ENCODE measurements around the gene ARID3B. TPM values are rescaled to one million over a fixed set of nuclear protein-coding genes. Genes with fewer than 3 reads are reported as not detected.
A peak's percentile ranks its signal among the peaks of the same experiment; 100 is the strongest.

ARID3B gene
- polyA plus RNA-seq, 2 donors, result 2.6 to 5.0 TPM

- Histone ChIP-seq H3K4me1 (ENCODE audit: control insufficient read depth in 2 of 2, insufficient read depth in 2 of 2, low read length in 1 of 2) (no peaks in the 10 kb centered on the region), H3K27me3 (ENCODE audit: control insufficient read depth in 1 of 2, insufficient read depth in 2 of 2, low read length in 2 of 2) (no peaks in the 10 kb centered on the region), H3K4me3 (ENCODE audit: low read depth in 1 of 2, low read length in 2 of 2) (no peak overlapping the region), H3K27ac (ENCODE audit: low read depth in 2 of 2, low read length in 1 of 2) (no peak overlapping the region), H3K9me3 (ENCODE audit: control insufficient read depth in 2 of 2, insufficient read depth in 1 of 2, low read depth in 1 of 2, low read length in 1 of 2) (no peaks in the 10 kb centered on the region), H3K36me3 (ENCODE audit: control insufficient read depth in 2 of 2, insufficient read depth in 2 of 2, low read length in 1 of 2) (no peaks in the 10 kb centered on the region)
- 62 to 78% methylated on average over 1 of the region's 1 CpG for WGBS, 2 donors
These were observed 64.8 kb downstream of the ARID3B start for GRCh38 chr15:74605795-74606150.

- H3K9me3 ChIP-seq (ENCODE audit: control insufficient read depth in 2 of 2, insufficient read depth in 1 of 2, low read depth in 1 of 2, low read length in 1 of 2), result no peaks in the 10 kb centered on the region
- H3K36me3 ChIP-seq (ENCODE audit: control insufficient read depth in 2 of 2, insufficient read depth in 2 of 2, low read length in 1 of 2), result no peaks in the 10 kb centered on the region
- H3K4me3 ChIP-seq (ENCODE audit: low read depth in 1 of 2, low read length in 2 of 2), result no peak overlapping the region
- peaks cover 4 to 5% of the 10 kb centered on the region in 2 donors for H3K4me1 ChIP-seq (ENCODE audit: control insufficient read depth in 2 of 2, insufficient read depth in 2 of 2, low read length in 1 of 2)
- no peak overlapping the region for H3K27ac ChIP-seq (ENCODE audit: low read depth in 2 of 2, low read length in 1 of 2)
- WGBS, 2 donors, result 69% methylated on average over 3 of the region's 3 CpGs
- no peaks in the 10 kb centered on the region for H3K27me3 ChIP-seq (ENCODE audit: control insufficient read depth in 1 of 2, insufficient read depth in 2 of 2, low read length in 2 of 2)
These were observed 67.8 kb downstream of the ARID3B start for GRCh38 chr15:74608786-74609185.

DNA sequence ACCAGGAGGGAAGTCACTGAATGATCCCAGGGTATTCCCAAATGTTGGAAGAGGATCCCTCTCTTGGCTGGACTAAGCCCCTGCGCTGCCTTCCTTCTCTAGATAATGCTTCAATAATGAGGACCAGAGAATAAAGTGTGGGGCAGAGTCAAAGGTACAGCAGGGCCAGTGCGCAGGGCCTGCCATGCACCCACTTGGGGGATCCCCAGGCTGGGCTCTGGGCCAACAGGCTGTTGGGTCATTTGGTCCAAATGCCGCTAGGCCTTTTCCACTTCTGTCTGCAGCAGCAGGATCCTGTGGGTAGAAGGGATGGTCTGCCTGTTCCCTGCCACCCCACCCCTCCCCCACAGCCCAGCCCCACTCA lies 68.9 kb downstream of the ARID3B start:
- WGBS, 2 donors, result 77 to 88% methylated on average over 3 of the region's 3 CpGs
- no peaks in the 10 kb centered on the region for H3K9me3 ChIP-seq (ENCODE audit: control insufficient read depth in 2 of 2, insufficient read depth in 1 of 2, low read depth in 1 of 2, low read length in 1 of 2)

DNA sequence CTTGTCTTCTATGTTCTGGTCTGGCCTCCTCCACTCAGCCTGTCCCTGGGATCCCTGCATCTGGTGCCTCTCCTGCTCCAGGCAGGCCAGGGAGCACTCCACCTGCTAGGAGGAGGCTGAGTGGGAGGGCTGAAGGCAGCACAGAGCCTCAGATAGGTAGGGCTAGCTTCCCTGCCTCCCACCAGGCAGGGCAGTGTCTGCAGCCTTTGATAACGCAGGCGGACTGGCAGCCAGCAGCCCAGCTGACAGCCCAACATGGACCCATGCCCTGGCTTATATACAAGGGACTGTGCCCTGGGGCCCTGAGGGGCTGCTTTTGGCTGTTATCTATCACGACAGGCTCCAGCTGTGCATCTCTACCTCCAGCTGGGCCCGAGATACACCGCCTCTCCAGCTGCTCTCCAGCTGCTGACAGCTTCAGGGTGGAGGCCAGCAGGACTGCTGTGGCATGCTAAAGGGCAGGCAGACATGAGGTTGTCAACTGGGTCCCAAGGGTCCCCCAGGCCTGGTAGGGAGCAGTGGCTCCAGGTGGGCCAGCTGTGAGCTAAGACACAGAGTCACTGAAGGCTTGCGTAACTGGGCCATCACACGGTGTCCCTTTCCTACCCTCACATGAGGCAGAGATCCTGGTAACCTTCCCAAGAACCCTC lies 69.4 kb downstream of the ARID3B start:
- 62 to 68% methylated on average over 7 of the region's 7 CpGs for WGBS, 2 donors
- Histone ChIP-seq H3K27me3 (ENCODE audit: control insufficient read depth in 1 of 2, insufficient read depth in 2 of 2, low read length in 2 of 2) (no peaks in the 10 kb centered on the region), H3K4me1 (ENCODE audit: control insufficient read depth in 2 of 2, insufficient read depth in 2 of 2, low read length in 1 of 2) (peaks cover 4 to 5% of the 10 kb centered on the region in 2 donors), H3K27ac (ENCODE audit: low read depth in 2 of 2, low read length in 1 of 2) (no peak overlapping the region), H3K4me3 (ENCODE audit: low read depth in 1 of 2, low read length in 2 of 2) (no peak overlapping the region), H3K36me3 (ENCODE audit: control insufficient read depth in 2 of 2, insufficient read depth in 2 of 2, low read length in 1 of 2) (no peaks in the 10 kb centered on the region), H3K9me3 (ENCODE audit: control insufficient read depth in 2 of 2, insufficient read depth in 1 of 2, low read depth in 1 of 2, low read length in 1 of 2) (no peaks in the 10 kb centered on the region)

More for the DNA sequence above, 68.9 kb downstream of the ARID3B start:
- no peaks in the 10 kb centered on the region for H3K27me3 ChIP-seq (ENCODE audit: control insufficient read depth in 1 of 2, insufficient read depth in 2 of 2, low read length in 2 of 2)
- no peak overlapping the region for H3K4me3 ChIP-seq (ENCODE audit: low read depth in 1 of 2, low read length in 2 of 2)
- H3K36me3 ChIP-seq (ENCODE audit: control insufficient read depth in 2 of 2, insufficient read depth in 2 of 2, low read length in 1 of 2), result no peaks in the 10 kb centered on the region
- peaks cover 4 to 5% of the 10 kb centered on the region in 2 donors for H3K4me1 ChIP-seq (ENCODE audit: control insufficient read depth in 2 of 2, insufficient read depth in 2 of 2, low read length in 1 of 2)
- H3K27ac ChIP-seq (ENCODE audit: low read depth in 2 of 2, low read length in 1 of 2), result no peak overlapping the region

- no peaks in the 10 kb centered on the region for H3K9me3 ChIP-seq (ENCODE audit: control insufficient read depth in 2 of 2, insufficient read depth in 1 of 2, low read depth in 1 of 2, low read length in 1 of 2)
- 47 to 60% methylated on average over 9 to 11 of the region's 11 CpGs for WGBS, 2 donors
- H3K27ac ChIP-seq (ENCODE audit: low read depth in 2 of 2, low read length in 1 of 2), result no peak overlapping the region
- H3K4me3 ChIP-seq (ENCODE audit: low read depth in 1 of 2, low read length in 2 of 2), result no peak overlapping the region
- no peaks in the 10 kb centered on the region for H3K36me3 ChIP-seq (ENCODE audit: control insufficient read depth in 2 of 2, insufficient read depth in 2 of 2, low read length in 1 of 2)
- H3K4me1 ChIP-seq (ENCODE audit: control insufficient read depth in 2 of 2, insufficient read depth in 2 of 2, low read length in 1 of 2), result peaks cover 4 to 5% of the 10 kb centered on the region in 2 donors
- H3K27me3 ChIP-seq (ENCODE audit: control insufficient read depth in 1 of 2, insufficient read depth in 2 of 2, low read length in 2 of 2), result no peaks in the 10 kb centered on the region
These were observed 70.3 kb downstream of the ARID3B start for GRCh38 chr15:74611341-74611740.

- 87 to 90% methylated on average over 6 of the region's 6 CpGs for WGBS, 2 donors
- no peaks in the 10 kb centered on the region for H3K36me3 ChIP-seq (ENCODE audit: control insufficient read depth in 2 of 2, insufficient read depth in 2 of 2, low read length in 1 of 2)
- H3K27me3 ChIP-seq (ENCODE audit: control insufficient read depth in 1 of 2, insufficient read depth in 2 of 2, low read length in 2 of 2), result no peaks in the 10 kb centered on the region
These were observed 70.8 kb downstream of the ARID3B start for GRCh38 chr15:74611834-74612233.

DNA sequence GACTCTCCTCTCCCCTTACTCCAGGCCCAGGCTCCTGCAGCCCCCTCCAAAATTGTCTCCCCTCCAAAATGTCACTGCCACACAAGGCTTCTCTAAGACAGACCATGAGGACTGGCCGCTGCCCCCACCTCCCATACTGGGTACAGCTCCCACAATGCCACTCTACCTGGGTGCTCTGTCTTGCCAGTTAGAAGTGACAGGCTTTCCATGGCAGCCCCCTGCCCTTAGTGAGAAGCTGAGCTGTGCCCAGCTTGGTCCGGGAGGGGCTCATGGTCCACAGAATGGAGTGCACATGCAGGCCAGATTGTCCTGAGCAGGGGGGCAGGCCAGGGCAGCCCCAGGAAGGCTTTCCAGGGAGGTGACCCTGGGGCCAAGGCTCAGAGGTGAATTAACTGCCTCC lies 71.7 kb downstream of the ARID3B start:
- WGBS, 2 donors, result 92 to 93% methylated on average over 2 of the region's 2 CpGs
- no peaks in the 10 kb centered on the region for H3K36me3 ChIP-seq (ENCODE audit: control insufficient read depth in 2 of 2, insufficient read depth in 2 of 2, low read length in 1 of 2)
- no peak overlapping the region for H3K27ac ChIP-seq (ENCODE audit: low read depth in 2 of 2, low read length in 1 of 2)
- no peaks in the 10 kb centered on the region for H3K9me3 ChIP-seq (ENCODE audit: control insufficient read depth in 2 of 2, insufficient read depth in 1 of 2, low read depth in 1 of 2, low read length in 1 of 2)
- no peak overlapping the region for H3K4me3 ChIP-seq (ENCODE audit: low read depth in 1 of 2, low read length in 2 of 2)
- H3K4me1 ChIP-seq (ENCODE audit: control insufficient read depth in 2 of 2, insufficient read depth in 2 of 2, low read length in 1 of 2), result peaks cover 4 to 5% of the 10 kb centered on the region in 2 donors
- no peaks in the 10 kb centered on the region for H3K27me3 ChIP-seq (ENCODE audit: control insufficient read depth in 1 of 2, insufficient read depth in 2 of 2, low read length in 2 of 2)

More at GRCh38 chr15:74611834-74612233, 70.8 kb downstream of the ARID3B start:
- H3K4me3 ChIP-seq (ENCODE audit: low read depth in 1 of 2, low read length in 2 of 2), result no peak overlapping the region
- peaks cover 4 to 5% of the 10 kb centered on the region in 2 donors for H3K4me1 ChIP-seq (ENCODE audit: control insufficient read depth in 2 of 2, insufficient read depth in 2 of 2, low read length in 1 of 2)
- no peaks in the 10 kb centered on the region for H3K9me3 ChIP-seq (ENCODE audit: control insufficient read depth in 2 of 2, insufficient read depth in 1 of 2, low read depth in 1 of 2, low read length in 1 of 2)
- no peak overlapping the region for H3K27ac ChIP-seq (ENCODE audit: low read depth in 2 of 2, low read length in 1 of 2)

DNA sequence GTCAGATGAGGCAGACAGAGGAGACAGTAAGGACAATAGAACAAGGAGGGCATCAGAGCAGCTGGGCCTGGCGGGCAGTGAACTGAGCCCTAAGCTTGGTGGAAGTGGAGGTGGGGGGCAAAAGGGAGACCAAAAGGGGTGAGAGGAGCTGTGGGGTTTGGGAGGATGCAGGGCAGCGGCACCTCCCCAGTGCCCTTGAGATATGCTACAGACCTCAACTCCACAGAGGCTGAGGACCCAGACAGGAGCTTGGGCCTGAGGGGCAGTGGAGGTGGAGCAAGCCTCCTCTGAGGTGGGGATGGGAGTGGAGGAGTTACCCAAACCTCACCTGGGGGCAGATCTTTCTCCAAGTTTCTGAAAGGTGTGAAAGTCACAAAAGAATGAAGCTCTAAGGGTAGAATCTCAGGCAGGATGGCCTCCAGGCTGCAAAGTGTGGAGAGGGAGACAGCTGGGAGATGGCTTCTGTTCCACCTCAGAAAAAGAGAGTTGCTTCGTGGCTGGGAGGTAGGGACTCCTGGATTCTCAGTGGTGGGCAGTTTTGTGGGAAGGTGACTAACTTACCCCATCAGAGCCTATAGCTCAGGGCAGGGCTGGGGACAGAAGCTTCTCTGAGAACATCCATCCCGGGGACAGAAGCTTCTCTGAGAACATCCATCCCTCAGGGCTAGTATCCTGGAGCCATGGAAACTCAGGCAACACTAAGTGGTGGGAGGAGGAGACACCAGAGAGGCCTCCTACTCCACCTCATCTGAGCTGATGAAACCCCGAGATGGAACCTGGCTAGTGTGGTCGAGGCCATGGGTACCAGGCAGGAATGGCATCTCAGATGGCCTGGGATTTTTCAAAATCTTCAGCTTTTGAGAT lies 72.3 kb downstream of the ARID3B start:
- Histone ChIP-seq H3K27me3 (ENCODE audit: control insufficient read depth in 1 of 2, insufficient read depth in 2 of 2, low read length in 2 of 2) (no peaks in the 10 kb centered on the region), H3K4me3 (ENCODE audit: low read depth in 1 of 2, low read length in 2 of 2) (no peak overlapping the region), H3K9me3 (ENCODE audit: control insufficient read depth in 2 of 2, insufficient read depth in 1 of 2, low read depth in 1 of 2, low read length in 1 of 2) (no peaks in the 10 kb centered on the region), H3K4me1 (ENCODE audit: control insufficient read depth in 2 of 2, insufficient read depth in 2 of 2, low read length in 1 of 2) (peaks cover 8% of the 10 kb centered on the region in 2 donors), H3K27ac (ENCODE audit: low read depth in 2 of 2, low read length in 1 of 2) (no peak overlapping the region), H3K36me3 (ENCODE audit: control insufficient read depth in 2 of 2, insufficient read depth in 2 of 2, low read length in 1 of 2) (no peaks in the 10 kb centered on the region)
- 67 to 68% methylated on average over 6 of the region's 6 CpGs for WGBS, 2 donors

GRCh38 chr15:74613953-74614743 lies 73.1 kb downstream of the ARID3B start:
- 31 to 33% methylated on average over 38 of the region's 38 CpGs for WGBS, 2 donors
- no peaks in the 10 kb centered on the region for H3K27me3 ChIP-seq (ENCODE audit: control insufficient read depth in 1 of 2, insufficient read depth in 2 of 2, low read length in 2 of 2)
- H3K4me1 ChIP-seq (ENCODE audit: control insufficient read depth in 2 of 2, insufficient read depth in 2 of 2, low read length in 1 of 2), result peaks cover 8 to 9% of the 10 kb centered on the region in 2 donors
- peak overlapping the region; percentile 97 to 99 for H3K27ac ChIP-seq (ENCODE audit: low read depth in 2 of 2, low read length in 1 of 2)
- no peaks in the 10 kb centered on the region for H3K9me3 ChIP-seq (ENCODE audit: control insufficient read depth in 2 of 2, insufficient read depth in 1 of 2, low read depth in 1 of 2, low read length in 1 of 2)
- H3K36me3 ChIP-seq (ENCODE audit: control insufficient read depth in 2 of 2, insufficient read depth in 2 of 2, low read length in 1 of 2), result peaks cover 2 to 4% of the 10 kb centered on the region in 2 donors
- H3K4me3 ChIP-seq (ENCODE audit: low read depth in 1 of 2, low read length in 2 of 2), result peak overlapping the region; percentile 77 to 85

Measured in esophagus (tissue), 2 donors.